Stomach smooth muscle (tissue), 2 donors: ENCODE data around the gene EFNA2.

ENCODE experiments used
- H3K27ac ChIP-seq: one replicate; pipeline ENCODE4 v1.7.0; 2013; ENCODE audit warnings: mild to moderate bottlenecking, low read length, inconsistent platforms
- H3K27me3 ChIP-seq, 2 donors: one replicate each; pipeline ENCODE4 v1.7.0; 2013; ENCODE audit warnings: low read length in 2 of 2; ENCODE audit not compliant: insufficient read depth in 2 of 2, control insufficient read depth in 1 of 2
- H3K36me3 ChIP-seq, 2 donors: one replicate each; pipeline ENCODE4 v1.7.0; 2013; ENCODE audit warnings: low read length in 2 of 2; ENCODE audit not compliant: control insufficient read depth in 2 of 2, insufficient read depth in 2 of 2
- H3K4me1 ChIP-seq: one replicate; pipeline ENCODE4 v1.7.0; 2013; ENCODE audit warnings: low read length; ENCODE audit not compliant: control insufficient read depth, insufficient read depth
- H3K4me3 ChIP-seq, 2 donors: one replicate each; pipeline ENCODE4 v1.7.0; 2013; ENCODE audit warnings: low read length in 2 of 2
- H3K9ac ChIP-seq, 2 donors: one replicate each; pipeline ENCODE4 v1.7.0; 2013; ENCODE audit warnings: low read length in 2 of 2, mild to moderate bottlenecking in 1 of 2
- H3K9me3 ChIP-seq, 2 donors: one replicate each; pipeline ENCODE4 v1.7.0; 2013; ENCODE audit warnings: low read length in 2 of 2; ENCODE audit not compliant: control insufficient read depth in 2 of 2
- donor health status: healthy.
- donor health status: Pancreatic carcinoma.

Gene EFNA2

DNA sequence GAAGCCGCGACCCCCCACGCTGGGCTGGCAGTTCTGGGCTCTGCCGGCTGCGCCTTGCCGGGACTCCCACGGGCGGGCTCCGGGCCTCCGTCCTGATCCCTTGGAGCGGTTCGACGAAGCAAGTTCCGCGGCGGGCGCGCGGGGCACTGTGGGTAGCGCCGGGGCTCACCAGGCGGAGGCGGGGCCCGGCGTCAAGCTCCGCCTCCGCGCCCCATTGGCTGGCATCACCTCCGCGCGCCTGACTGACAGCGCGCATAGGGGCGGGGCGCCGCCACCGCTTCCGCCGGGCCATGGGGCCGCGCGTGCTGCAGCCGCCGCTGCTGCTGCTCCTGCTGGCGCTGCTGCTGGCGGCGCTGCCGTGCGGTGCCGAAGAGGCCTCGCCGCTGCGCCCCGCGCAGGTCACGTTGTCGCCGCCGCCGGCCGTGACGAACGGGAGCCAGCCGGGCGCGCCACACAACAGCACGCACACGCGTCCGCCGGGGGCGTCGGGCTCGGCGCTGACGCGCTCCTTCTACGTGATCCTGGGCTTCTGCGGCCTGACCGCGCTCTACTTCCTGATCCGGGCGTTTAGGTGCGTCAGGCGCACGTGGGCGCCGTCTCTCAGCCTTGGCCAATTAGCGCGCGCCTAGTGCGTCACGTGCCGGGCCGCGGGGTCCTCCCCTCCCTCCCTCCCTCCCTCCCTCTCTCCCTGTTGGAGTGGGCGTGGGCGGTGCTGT is 10.3 kb upstream of the EFNA2 start, which contains the start of gene FAM174C:
FAM174C (plus strand) TSS at position 271 of the 716 bp plus-strand sequence; CDS start at position 291, 20 bp downstream.
- H3K4me1 ChIP-seq, result peaks cover 62% of the 10 kb centered on the region
- peak within 1 kb of the TSS; percentile 87 for H3K27ac ChIP-seq
- H3K36me3 ChIP-seq, result peaks cover 38 to 41% of the 10 kb centered on the region in 2 donors
- H3K4me3 ChIP-seq, result peak within 1 kb of the TSS; percentile 77 to 85
- no peaks in the 10 kb centered on the region for H3K27me3 ChIP-seq
- peak within 1 kb of the TSS; percentile 73 to 86 for H3K9ac ChIP-seq
- no peaks in the 10 kb centered on the region for H3K9me3 ChIP-seq

DNA sequence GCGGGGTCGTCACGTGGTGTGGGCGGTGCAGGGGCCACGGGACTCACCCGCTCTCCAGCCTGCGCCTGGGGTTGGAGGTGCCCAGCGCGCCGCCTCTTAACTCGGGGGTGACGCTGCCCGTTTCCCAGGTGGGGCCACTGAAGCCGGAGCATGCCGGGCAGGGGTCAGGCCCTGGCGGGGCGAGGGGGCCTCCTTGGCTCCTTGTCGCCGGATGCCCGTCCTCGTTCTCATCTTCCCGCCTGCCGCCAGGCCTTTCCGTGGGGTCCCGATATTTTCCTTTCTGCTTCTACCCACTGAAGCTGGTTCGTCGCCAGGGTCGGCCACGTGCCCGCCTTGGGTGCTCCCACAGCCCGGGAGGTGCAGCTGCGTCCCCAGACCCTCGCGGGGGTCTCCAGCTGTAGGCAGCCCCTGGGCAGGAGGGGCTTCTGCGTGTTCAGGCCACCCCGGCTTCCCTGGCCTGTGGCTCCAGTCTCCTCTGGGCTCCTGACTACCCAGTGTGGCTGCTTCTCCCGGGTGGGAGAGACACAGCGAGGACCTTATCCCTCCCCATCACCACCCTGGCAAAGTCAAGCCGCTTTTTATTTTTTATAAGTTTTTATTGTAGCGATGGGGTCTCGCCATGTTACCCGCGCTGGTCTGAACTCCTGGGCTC is 9.6 kb upstream of the EFNA2 start:
- no peaks in the 10 kb centered on the region for H3K9me3 ChIP-seq
- H3K27me3 ChIP-seq, result no peaks in the 10 kb centered on the region
- H3K4me3 ChIP-seq, result peak overlapping the region; percentile 77 to 85
- H3K36me3 ChIP-seq, result peaks cover 34 to 38% of the 10 kb centered on the region in 2 donors
- peak overlapping the region; percentile 87 for H3K27ac ChIP-seq
- peak overlapping the region; percentile 73 to 86 for H3K9ac ChIP-seq
- peaks cover 55% of the 10 kb centered on the region for H3K4me1 ChIP-seq

DNA sequence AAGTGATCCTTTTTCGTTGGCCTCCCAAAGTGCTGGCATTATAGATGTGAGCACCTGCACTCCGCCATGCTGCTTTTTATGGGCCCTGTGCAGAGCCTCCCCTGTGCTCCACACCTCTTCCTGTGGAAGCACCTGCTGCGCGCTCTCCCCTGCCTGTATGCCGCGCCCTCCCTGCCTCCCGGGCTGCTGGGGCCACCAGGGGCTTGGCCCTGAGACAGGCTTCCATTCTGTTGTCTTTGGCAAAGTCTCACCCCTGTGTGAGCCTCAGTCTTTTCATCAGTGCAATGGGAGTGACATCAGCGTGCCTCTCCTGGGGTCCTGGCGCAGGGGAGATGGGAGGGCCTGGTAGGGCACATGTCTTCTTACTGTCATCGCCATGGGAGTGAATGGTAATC is 9.0 kb upstream of the EFNA2 start:
- Histone ChIP-seq H3K4me3 (peak overlapping the region; percentile 77 to 85), H3K36me3 (peaks cover 33 to 35% of the 10 kb centered on the region in 2 donors), H3K4me1 (peaks cover 50% of the 10 kb centered on the region), H3K27ac (peak overlapping the region; percentile 87), H3K27me3 (no peaks in the 10 kb centered on the region), H3K9ac (no peak overlapping the region), H3K9me3 (no peaks in the 10 kb centered on the region)

- H3K9ac ChIP-seq, result no peak overlapping the region
- H3K4me1 ChIP-seq, result peaks cover 45% of the 10 kb centered on the region
- no peaks in the 10 kb centered on the region for H3K27me3 ChIP-seq
- no peaks in the 10 kb centered on the region for H3K9me3 ChIP-seq
- peaks cover 29 to 30% of the 10 kb centered on the region in 2 donors for H3K36me3 ChIP-seq
- peak overlapping the region; percentile 87 for H3K27ac ChIP-seq
- H3K4me3 ChIP-seq, result no peak overlapping the region
These were observed 8.6 kb upstream of the EFNA2 start for GRCh38 chr19:1277061-1277460.

- Histone ChIP-seq H3K27me3 (peaks cover under 1 to 5% of the 10 kb centered on the region in 2 donors), H3K4me1 (peaks cover 35% of the 10 kb centered on the region)
These were observed 7.6 kb upstream of the EFNA2 start for GRCh38 chr19:1278074-1278473.

DNA sequence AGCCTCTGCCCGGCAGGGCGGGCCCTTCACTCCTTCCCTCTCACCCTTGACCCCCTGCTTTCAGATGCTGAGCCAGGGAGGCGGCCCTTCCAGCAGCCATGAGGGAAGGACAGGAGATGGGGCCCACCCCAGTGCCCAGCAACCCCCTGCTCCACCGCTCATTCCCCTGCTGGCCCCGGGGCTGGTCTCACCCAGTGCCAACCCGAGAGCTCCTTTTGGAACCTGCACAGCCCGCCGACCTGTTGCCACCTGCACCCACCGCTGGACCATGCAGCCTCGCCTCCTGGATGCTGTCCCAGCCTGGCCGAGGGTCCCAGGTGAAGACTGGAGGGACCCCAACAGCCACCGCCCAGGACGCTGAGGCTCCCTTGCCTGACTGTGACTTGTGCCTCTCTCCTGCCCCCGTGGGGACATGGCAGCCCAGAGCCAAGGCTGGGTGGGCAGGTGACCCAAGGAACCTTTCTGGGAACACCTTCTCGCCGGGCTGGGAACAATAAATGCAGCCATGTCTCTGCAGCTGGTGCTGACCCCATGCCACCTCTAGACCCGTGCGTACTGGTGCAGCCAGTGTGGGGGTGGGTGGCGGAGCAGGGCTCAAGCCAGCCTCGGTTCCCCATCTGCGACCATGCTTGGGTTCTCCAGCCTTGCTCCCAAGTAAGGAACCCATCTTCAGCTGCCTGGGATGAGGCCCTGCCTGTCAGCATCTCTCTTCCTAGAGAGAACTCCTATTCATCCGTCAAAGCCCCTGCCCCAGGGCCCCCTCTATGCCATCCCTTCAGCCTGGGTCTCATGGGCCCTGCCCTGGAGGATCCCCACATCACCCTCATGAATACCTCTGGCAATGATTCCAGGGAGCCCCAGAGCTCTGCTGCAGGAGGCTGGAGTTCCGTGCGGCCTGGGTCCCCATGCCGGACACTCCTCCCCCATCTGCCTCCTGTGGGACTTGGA is 6.7 kb upstream of the EFNA2 start:
- H3K36me3 ChIP-seq, result peaks cover 12 to 13% of the 10 kb centered on the region in 2 donors
- no peaks in the 10 kb centered on the region for H3K9me3 ChIP-seq
- H3K4me1 ChIP-seq, result peaks cover 26% of the 10 kb centered on the region
- H3K27ac ChIP-seq, result no peak overlapping the region
- no peak overlapping the region for H3K9ac ChIP-seq
- H3K27me3 ChIP-seq, result peaks cover 6 to 14% of the 10 kb centered on the region in 2 donors
- H3K4me3 ChIP-seq, result no peak overlapping the region

More at GRCh38 chr19:1278074-1278473, 7.6 kb upstream of the EFNA2 start:
- Histone ChIP-seq H3K36me3 (peaks cover 20 to 21% of the 10 kb centered on the region in 2 donors), H3K4me3 (no peak overlapping the region), H3K9me3 (no peaks in the 10 kb centered on the region), H3K27ac (no peak overlapping the region), H3K9ac (no peak overlapping the region)

DNA sequence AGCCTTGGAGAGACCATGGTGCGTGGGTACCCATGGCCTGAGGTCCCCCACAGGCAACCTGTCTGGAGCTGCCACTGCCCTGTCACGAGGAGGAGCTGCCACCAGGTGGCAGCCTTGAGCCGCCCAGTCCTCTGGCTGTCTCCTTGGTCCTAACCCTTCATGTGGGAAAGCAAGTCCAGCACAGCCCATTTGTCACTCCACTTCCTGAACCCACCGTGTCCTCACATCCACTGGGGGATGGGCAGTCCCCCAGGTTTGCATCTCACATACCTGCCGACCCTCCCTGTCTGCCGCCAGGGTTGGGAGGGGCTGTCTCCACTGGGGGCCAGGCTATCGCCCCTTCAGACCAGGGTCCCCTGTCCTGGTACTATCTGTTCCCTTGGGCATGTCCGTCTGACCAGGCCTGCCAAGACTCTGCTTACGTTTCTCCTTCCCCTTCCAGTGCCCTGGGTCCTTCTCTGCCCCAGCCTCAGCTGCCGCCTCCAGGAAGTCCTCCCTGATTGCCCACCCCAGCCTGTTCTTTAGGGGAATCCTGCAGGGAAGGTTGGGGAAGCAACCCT is 5.8 kb upstream of the EFNA2 start:
- peaks cover 17% of the 10 kb centered on the region for H3K4me1 ChIP-seq
- H3K9me3 ChIP-seq, result no peaks in the 10 kb centered on the region
- peaks cover 3 to 7% of the 10 kb centered on the region in 2 donors for H3K36me3 ChIP-seq
- no peak overlapping the region for H3K4me3 ChIP-seq
- H3K27ac ChIP-seq, result no peak overlapping the region
- peaks cover 14 to 22% of the 10 kb centered on the region in 2 donors for H3K27me3 ChIP-seq
- H3K9ac ChIP-seq, result no peak overlapping the region

DNA sequence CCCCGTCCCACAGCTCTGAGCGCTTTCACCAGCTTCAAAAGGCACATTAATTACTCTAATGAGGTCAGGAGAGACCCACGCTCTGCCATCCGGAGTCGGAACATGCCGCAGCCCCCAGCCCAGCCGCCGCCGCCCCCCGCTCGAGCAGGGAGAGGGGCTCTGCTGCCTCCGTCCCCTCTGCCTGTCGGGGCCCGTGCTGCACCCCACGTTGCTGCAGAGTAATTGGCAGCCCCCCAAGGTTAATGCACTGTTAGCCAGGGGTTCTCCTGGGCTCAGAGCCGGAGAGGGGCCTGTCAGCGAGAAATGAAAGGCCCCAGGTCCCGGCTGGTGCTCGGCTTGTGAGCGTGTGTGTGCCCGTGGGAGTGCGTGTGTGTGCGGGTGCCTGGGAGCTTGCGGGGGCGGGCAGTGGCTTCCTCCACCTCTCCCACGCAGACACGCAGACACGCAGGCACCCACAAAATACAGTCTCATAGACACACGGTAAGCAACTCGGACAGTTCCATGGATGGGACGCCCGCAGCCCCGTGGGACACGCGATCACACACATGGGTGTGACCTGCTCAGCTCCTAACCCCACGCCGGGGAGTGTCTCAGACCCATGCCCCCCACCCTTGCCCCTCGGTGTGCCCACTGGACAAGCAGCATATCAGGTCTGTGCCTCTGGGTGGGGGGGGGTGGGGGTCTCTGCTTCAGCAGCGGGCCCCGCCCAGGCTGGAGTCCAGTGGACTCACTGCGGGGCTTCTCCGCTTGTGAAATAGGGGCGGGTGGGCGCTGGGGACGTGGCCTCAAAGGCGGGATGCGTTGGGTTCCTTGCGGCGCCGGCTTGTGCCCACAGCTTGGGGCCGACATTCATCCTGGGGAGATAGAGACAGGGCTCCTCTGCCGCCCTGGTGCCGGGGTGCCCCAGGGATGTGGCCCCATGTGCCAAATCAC is 4.8 kb upstream of the EFNA2 start:
- H3K4me1 ChIP-seq, result peaks cover 14% of the 10 kb centered on the region
- no peak overlapping the region for H3K4me3 ChIP-seq
- H3K36me3 ChIP-seq, result peaks cover 3 to 7% of the 10 kb centered on the region in 2 donors
- peaks cover 18 to 28% of the 10 kb centered on the region in 2 donors for H3K27me3 ChIP-seq
- H3K27ac ChIP-seq, result no peak overlapping the region
- no peaks in the 10 kb centered on the region for H3K9me3 ChIP-seq
- no peak overlapping the region for H3K9ac ChIP-seq

- Histone ChIP-seq H3K27me3 (peaks cover 21 to 33% of the 10 kb centered on the region in 2 donors), H3K36me3 (peaks cover 3 to 7% of the 10 kb centered on the region in 2 donors), H3K27ac (no peak overlapping the region), H3K4me1 (peaks cover 5% of the 10 kb centered on the region), H3K9me3 (no peaks in the 10 kb centered on the region), H3K9ac (no peak overlapping the region), H3K4me3 (no peak overlapping the region)
These were observed 3.9 kb upstream of the EFNA2 start for GRCh38 chr19:1281569-1282287.
